Liver (tissue), 9 donors: ENCODE measurements around the gene AOPEP. TPM values are rescaled to one million over a fixed set of nuclear protein-coding genes. Genes with fewer than 3 reads are reported as not detected.
A peak's percentile ranks its signal among the peaks of the same experiment; 100 is the strongest.

Experiments
- DNase-seq: peaks from one replicate; pipeline ENCODE4 v3.0.0-alpha.2; 2017; ENCODE audit warnings: low spot score
- H3K27ac ChIP-seq, 2 donors: one replicate each; pipeline ENCODE4 v1.7.0; 2013; ENCODE audit warnings: inconsistent platforms in 2 of 2, low read length in 2 of 2, control low read depth in 1 of 2, low read depth in 1 of 2, mild to moderate bottlenecking in 1 of 2
- H3K27me3 ChIP-seq, 4 donors: one replicate each; pipeline versions ENCODE4 v1.6.1 to v1.7.0; 2013; ENCODE audit warnings: low read length in 3 of 4, inconsistent platforms in 1 of 4, mild to moderate bottlenecking in 1 of 4, moderate library complexity in 1 of 4; ENCODE audit not compliant: control insufficient read depth in 4 of 4, insufficient read depth in 4 of 4
- H3K36me3 ChIP-seq, 4 donors: one replicate each; pipeline versions ENCODE4 v1.6.1 to v1.7.0; 2013; ENCODE audit warnings: low read length in 3 of 4, mild to moderate bottlenecking in 3 of 4, low read depth in 1 of 4, moderate library complexity in 1 of 4; ENCODE audit not compliant: control insufficient read depth in 4 of 4, insufficient read depth in 3 of 4
- H3K4me1 ChIP-seq, 4 donors: one replicate each; pipeline versions ENCODE4 v1.6.1 to v1.7.0; 2013; ENCODE audit warnings: low read length in 3 of 4, mild to moderate bottlenecking in 3 of 4, moderate library complexity in 1 of 4; ENCODE audit not compliant: control insufficient read depth in 4 of 4, insufficient read depth in 4 of 4
- H3K4me3 ChIP-seq, 3 donors: one replicate each; pipeline versions ENCODE4 v1.6.1 to v1.7.0; 2013; ENCODE audit warnings: low read length in 3 of 3, control low read depth in 1 of 3, low read depth in 1 of 3, mild to moderate bottlenecking in 1 of 3
- H3K9ac ChIP-seq, 2 donors: one replicate each; pipeline ENCODE4 v1.7.0; 2013; ENCODE audit warnings: low read length in 2 of 2, mild to moderate bottlenecking in 2 of 2, moderate library complexity in 2 of 2, control low read depth in 1 of 2, low read depth in 1 of 2
- H3K9me3 ChIP-seq, 4 donors: one replicate each; pipeline versions ENCODE4 v1.6.1 to v1.7.0; 2013; ENCODE audit warnings: low read length in 3 of 4; ENCODE audit not compliant: control insufficient read depth in 4 of 4
- EGR1 ChIP-seq, 2 donors: IDR thresholded peaks; 2 replicates each; pipeline ENCODE4 v1.6.1; 2016 to 2018; ENCODE audit warnings: antibody characterized with exemption in 2 of 2, low read depth in 2 of 2
- FOXA2 ChIP-seq: IDR thresholded peaks from 2 replicates; pipeline ENCODE4 v1.6.1; 2016; ENCODE audit warnings: antibody characterized with exemption
- GABPA ChIP-seq, 2 donors: IDR thresholded peaks in 1 of 2; conservative IDR thresholded peaks in 1 of 2; 2 replicates each; pipeline ENCODE4 v1.6.1; 2016; ENCODE audit warnings: antibody characterized with exemption in 2 of 2, mild to moderate bottlenecking in 1 of 2, moderate library complexity in 1 of 2
- HNF4A ChIP-seq, 2 donors: conservative IDR thresholded peaks; 2 replicates each; pipeline ENCODE4 v1.6.1; 2016; ENCODE audit warnings: antibody characterized with exemption in 2 of 2, mild to moderate bottlenecking in 2 of 2
- HNF4G ChIP-seq: IDR thresholded peaks from 2 replicates; pipeline ENCODE4 v1.6.1; 2016; ENCODE audit warnings: antibody characterized with exemption
- NR2F2 ChIP-seq: IDR thresholded peaks from 2 replicates; pipeline ENCODE4 v1.6.1; 2016; ENCODE audit warnings: antibody characterized with exemption
- RAD21 ChIP-seq, 2 donors: IDR thresholded peaks; 2 replicates each; pipeline ENCODE4 v1.6.1; 2016; ENCODE audit warnings: antibody characterized with exemption in 2 of 2, mild to moderate bottlenecking in 2 of 2
- RXRA ChIP-seq, 2 donors: IDR thresholded peaks; 2 replicates each; pipeline ENCODE4 v1.6.1; 2017 to 2018; ENCODE audit warnings: antibody characterized with exemption in 2 of 2, mild to moderate bottlenecking in 1 of 2
- SP1 ChIP-seq: IDR thresholded peaks from 2 replicates; pipeline ENCODE4 v1.6.1; 2018; ENCODE audit warnings: antibody characterized with exemption, mild to moderate bottlenecking
- TAF1 ChIP-seq: conservative IDR thresholded peaks from 2 replicates; pipeline ENCODE4 v1.6.1; 2016; ENCODE audit warnings: antibody characterized with exemption, mild to moderate bottlenecking
- YY1 ChIP-seq: IDR thresholded peaks from 2 replicates; pipeline ENCODE4 v1.6.1; 2016; ENCODE audit warnings: antibody characterized with exemption, mild to moderate bottlenecking
- WGBS: extraction: QIAGEN DNeasy Blood & Tissue Kit; methylation state at CpG from one replicate; pipeline ENCODE4 v1.1.7; 2013; 5-methylcytosine and 5-hydroxymethylcytosine counted together
- polyA plus RNA-seq, 2 donors: library from polyadenylated mRNA; stranded (reverse) in 1 of 2; unstranded in 1 of 2; fragments of 200-250 nt in 1 of 2; fragments of >200 nt in 1 of 2; fragmentation: Nextera tagmentation in 1 of 2; extraction: Ambion mirVana in 1 of 2; gene quantifications; one replicate each; pipeline versions ENCODE4 v1.2.1 to v1.2.3, GENCODE V29; 2013 to 2015
- total RNA-seq, 2 donors: library from RNA; depleted of rRNA; stranded (reverse); fragments of >200 nt; gene quantifications; one replicate each; pipeline ENCODE4 v1.2.3, GENCODE V29; 2014
- TF ChIP-seq, protein P1 (sequence below): IDR thresholded peaks from 2 replicates; pipeline ENCODE4 v1.6.1; 2016; ENCODE audit warnings: antibody characterized with exemption, mild to moderate bottlenecking
- TF ChIP-seq, protein P2 (sequence below): IDR thresholded peaks from 2 replicates; pipeline ENCODE4 v1.6.1; 2016; ENCODE audit warnings: antibody characterized with exemption
- TF ChIP-seq, protein P3 (sequence below): fragments of 150-350 bp; IDR thresholded peaks from 2 replicates; pipeline ENCODE4 v1.5.1; 2017; ENCODE audit warnings: improper control_type of control experiment, low read depth, low read length; ENCODE audit not compliant: missing input control
- TF ChIP-seq, protein P4 (sequence below): IDR thresholded peaks from 2 replicates; pipeline ENCODE4 v1.6.1; 2016; ENCODE audit warnings: antibody characterized with exemption
- TF ChIP-seq, protein P5 (sequence below): IDR thresholded peaks from 2 replicates; pipeline ENCODE4 v1.6.1; 2016; ENCODE audit warnings: antibody characterized with exemption
- donor health status: healthy.
- donor health status: healthy.
- donor health status: healthy.
- donor health status: healthy.
- donor health status: healthy.

The AOPEP gene
- total and polyA plus RNA-seq, 4 donors = 22.2 to 77.1 (median 34.8) TPM

DNA sequence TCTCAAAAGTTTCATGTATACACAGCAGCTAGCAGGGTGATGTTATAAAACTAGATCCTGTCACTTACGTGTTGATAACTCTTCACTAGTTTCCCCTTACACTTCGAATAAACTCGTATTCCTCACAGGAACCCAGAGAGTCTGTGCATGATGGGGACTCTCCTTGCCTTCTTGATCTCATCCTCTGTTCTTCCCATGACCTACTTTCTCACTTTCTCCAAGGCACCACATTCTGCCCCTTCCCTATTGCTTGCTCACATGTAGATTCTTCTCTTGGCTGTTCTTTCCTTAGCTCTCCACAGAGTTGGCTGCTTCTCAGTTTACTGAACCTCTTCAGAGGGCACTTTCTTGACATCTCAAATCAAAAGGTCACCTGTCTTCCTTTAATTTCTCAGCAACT, 1.2 kb upstream of the AOPEP start:
- no peak for DNase-seq
- Histone ChIP-seq H3K9me3 (no peaks in the 10 kb centered on the region), H3K4me3 (no peak overlapping the region), H3K27me3 (no peaks in the 10 kb centered on the region), H3K36me3 (no peaks in the 10 kb centered on the region), H3K27ac (no peak overlapping the region), H3K9ac (no peak overlapping the region), H3K4me1 (peaks cover 3 to 15% (median 6%) of the 10 kb centered on the region in 4 donors)
- WGBS = 94% methylated on average over 3 of the region's 3 CpGs
- TF ChIP-seq, protein P1, sequence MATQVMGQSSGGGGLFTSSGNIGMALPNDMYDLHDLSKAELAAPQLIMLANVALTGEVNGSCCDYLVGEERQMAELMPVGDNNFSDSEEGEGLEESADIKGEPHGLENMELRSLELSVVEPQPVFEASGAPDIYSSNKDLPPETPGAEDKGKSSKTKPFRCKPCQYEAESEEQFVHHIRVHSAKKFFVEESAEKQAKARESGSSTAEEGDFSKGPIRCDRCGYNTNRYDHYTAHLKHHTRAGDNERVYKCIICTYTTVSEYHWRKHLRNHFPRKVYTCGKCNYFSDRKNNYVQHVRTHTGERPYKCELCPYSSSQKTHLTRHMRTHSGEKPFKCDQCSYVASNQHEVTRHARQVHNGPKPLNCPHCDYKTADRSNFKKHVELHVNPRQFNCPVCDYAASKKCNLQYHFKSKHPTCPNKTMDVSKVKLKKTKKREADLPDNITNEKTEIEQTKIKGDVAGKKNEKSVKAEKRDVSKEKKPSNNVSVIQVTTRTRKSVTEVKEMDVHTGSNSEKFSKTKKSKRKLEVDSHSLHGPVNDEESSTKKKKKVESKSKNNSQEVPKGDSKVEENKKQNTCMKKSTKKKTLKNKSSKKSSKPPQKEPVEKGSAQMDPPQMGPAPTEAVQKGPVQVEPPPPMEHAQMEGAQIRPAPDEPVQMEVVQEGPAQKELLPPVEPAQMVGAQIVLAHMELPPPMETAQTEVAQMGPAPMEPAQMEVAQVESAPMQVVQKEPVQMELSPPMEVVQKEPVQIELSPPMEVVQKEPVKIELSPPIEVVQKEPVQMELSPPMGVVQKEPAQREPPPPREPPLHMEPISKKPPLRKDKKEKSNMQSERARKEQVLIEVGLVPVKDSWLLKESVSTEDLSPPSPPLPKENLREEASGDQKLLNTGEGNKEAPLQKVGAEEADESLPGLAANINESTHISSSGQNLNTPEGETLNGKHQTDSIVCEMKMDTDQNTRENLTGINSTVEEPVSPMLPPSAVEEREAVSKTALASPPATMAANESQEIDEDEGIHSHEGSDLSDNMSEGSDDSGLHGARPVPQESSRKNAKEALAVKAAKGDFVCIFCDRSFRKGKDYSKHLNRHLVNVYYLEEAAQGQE = no peak
- TF ChIP-seq, protein P2, sequence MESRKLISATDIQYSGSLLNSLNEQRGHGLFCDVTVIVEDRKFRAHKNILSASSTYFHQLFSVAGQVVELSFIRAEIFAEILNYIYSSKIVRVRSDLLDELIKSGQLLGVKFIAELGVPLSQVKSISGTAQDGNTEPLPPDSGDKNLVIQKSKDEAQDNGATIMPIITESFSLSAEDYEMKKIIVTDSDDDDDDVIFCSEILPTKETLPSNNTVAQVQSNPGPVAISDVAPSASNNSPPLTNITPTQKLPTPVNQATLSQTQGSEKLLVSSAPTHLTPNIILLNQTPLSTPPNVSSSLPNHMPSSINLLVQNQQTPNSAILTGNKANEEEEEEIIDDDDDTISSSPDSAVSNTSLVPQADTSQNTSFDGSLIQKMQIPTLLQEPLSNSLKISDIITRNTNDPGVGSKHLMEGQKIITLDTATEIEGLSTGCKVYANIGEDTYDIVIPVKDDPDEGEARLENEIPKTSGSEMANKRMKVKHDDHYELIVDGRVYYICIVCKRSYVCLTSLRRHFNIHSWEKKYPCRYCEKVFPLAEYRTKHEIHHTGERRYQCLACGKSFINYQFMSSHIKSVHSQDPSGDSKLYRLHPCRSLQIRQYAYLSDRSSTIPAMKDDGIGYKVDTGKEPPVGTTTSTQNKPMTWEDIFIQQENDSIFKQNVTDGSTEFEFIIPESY = no peak
- TF ChIP-seq NR2F2 (no peak), TAF1 (no peak), RXRA (IDR thresholded peaks at IDR 0.05) (no peak), YY1 (no peak), HNF4G (no peak), RAD21 (IDR thresholded peaks at IDR 0.05) (no peak), HNF4A (conservative IDR thresholded peaks at IDR 0.05) (no peak), EGR1 (IDR thresholded peaks at IDR 0.05; ENCODE audit: low read depth in 2 of 2) (no peak), GABPA (IDR thresholded peaks at IDR 0.05 in 1 of 2, conservative IDR thresholded peaks at IDR 0.05 in 1 of 2) (no peak), FOXA2 (no peak), SP1 (no peak)
- TF ChIP-seq, protein P3, sequence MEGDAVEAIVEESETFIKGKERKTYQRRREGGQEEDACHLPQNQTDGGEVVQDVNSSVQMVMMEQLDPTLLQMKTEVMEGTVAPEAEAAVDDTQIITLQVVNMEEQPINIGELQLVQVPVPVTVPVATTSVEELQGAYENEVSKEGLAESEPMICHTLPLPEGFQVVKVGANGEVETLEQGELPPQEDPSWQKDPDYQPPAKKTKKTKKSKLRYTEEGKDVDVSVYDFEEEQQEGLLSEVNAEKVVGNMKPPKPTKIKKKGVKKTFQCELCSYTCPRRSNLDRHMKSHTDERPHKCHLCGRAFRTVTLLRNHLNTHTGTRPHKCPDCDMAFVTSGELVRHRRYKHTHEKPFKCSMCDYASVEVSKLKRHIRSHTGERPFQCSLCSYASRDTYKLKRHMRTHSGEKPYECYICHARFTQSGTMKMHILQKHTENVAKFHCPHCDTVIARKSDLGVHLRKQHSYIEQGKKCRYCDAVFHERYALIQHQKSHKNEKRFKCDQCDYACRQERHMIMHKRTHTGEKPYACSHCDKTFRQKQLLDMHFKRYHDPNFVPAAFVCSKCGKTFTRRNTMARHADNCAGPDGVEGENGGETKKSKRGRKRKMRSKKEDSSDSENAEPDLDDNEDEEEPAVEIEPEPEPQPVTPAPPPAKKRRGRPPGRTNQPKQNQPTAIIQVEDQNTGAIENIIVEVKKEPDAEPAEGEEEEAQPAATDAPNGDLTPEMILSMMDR = no peak
- TF ChIP-seq, protein P4, sequence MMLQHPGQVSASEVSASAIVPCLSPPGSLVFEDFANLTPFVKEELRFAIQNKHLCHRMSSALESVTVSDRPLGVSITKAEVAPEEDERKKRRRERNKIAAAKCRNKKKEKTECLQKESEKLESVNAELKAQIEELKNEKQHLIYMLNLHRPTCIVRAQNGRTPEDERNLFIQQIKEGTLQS = no peak
- TF ChIP-seq, protein P5, sequence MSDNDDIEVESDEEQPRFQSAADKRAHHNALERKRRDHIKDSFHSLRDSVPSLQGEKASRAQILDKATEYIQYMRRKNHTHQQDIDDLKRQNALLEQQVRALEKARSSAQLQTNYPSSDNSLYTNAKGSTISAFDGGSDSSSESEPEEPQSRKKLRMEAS = no peak

DNA sequence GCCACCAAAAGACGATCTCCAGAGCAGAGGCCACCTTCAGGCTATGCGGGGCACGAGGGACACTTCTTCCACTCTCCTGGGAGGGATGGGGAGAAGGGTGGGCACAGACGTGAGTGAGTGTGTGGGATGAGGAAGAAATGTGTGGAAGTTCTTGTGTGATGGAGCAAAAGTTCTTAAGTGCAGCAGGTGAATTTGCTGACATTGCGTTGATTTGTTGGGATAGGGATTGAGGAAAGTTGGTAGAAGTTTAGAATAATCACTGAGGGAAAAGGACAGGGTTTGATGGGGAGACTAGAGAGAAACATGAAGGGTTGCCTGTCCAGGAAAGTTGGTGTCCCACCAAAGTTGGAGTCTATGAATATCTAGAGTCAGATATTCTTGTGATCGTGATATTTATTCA, 2.2 kb downstream of the AOPEP start:
- Histone ChIP-seq H3K27ac (no peak overlapping the region), H3K9me3 (no peaks in the 10 kb centered on the region), H3K4me3 (no peak overlapping the region), H3K9ac (no peak overlapping the region), H3K36me3 (no peaks in the 10 kb centered on the region), H3K27me3 (no peaks in the 10 kb centered on the region), H3K4me1 (peaks cover 3 to 15% (median 6%) of the 10 kb centered on the region in 4 donors)
- TF ChIP-seq TAF1 (no peak), NR2F2 (peak; percentile 36)
- DNase-seq = no peak
- WGBS = 83% methylated on average over 6 of the region's 6 CpGs
